A549 (cell line): ENCODE results near the gene PCDHGA10.
"Not testable (repeated sequence)": the region's sequence is repeated elsewhere in the genome, so short reads cannot be mapped to it uniquely, and the experiment has no call there.

Experiments
- EHF ChIP-seq: fragments of 250-450 bp; sonication (Bioruptor Pico); IDR thresholded peaks from 2 replicates; pipeline ENCODE4 v1.5.0; 2020; ENCODE audit warnings: mild to moderate bottlenecking
- EP300 ChIP-seq, 2 experiments: fragments of >200 bp; sonication (Bioruptor Twin); formaldehyde crosslinking; IDR thresholded peaks; 2 replicates in 1 of 2; 3 replicates in 1 of 2; pipeline ENCODE4 v1.6.1; 2016 to 2017
- HOXB5 ChIP-seq: fragments of 250-450 bp; sonication (Bioruptor Pico); IDR thresholded peaks from 2 replicates; pipeline ENCODE4 v1.5.0; 2020; ENCODE audit warnings: mild to moderate bottlenecking, moderate library complexity
- JUN ChIP-seq, 2 experiments: fragments of >200 bp; sonication (Bioruptor Twin); formaldehyde crosslinking; IDR thresholded peaks; 2 replicates in 1 of 2; 3 replicates in 1 of 2; pipeline ENCODE4 v1.6.1; 2016 to 2017
- POLR2A ChIP-seq: IDR thresholded peaks from 2 replicates; pipeline ENCODE4 v1.6.1; 2012; ENCODE audit warnings: mild to moderate bottlenecking, low read length
- TF ChIP-seq, protein P1 (sequence below): fragments of >200 bp; sonication (Bioruptor Twin); formaldehyde crosslinking; IDR thresholded peaks from 3 replicates; pipeline ENCODE4 v1.5.1; 2016
- TF ChIP-seq, protein P2 (sequence below): IDR thresholded peaks from 2 replicates; pipeline ENCODE4 v1.6.1; 2012

DNA sequence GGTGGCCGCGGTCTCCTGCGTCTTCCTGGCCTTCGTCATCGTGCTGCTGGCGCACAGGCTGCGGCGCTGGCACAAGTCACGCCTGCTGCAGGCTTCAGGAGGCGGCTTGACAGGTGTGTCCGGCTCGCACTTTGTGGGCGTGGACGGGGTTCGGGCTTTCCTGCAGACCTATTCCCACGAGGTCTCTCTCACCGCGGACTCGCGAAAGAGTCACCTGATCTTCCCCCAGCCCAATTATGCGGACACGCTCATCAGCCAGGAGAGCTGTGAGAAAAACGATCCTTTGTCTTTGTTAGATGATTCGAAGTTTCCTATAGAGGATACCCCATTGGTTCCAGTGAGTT lies 2.5 kb downstream of the PCDHGA10 start:
- not testable (repeated sequence) for TF ChIP-seq POLR2A; EHF (CRISPR knock-in tag); JUN (IDR thresholded peaks at IDR 0.05); HOXB5; EP300 (IDR thresholded peaks at IDR 0.05)
- TF ChIP-seq, protein P1, sequence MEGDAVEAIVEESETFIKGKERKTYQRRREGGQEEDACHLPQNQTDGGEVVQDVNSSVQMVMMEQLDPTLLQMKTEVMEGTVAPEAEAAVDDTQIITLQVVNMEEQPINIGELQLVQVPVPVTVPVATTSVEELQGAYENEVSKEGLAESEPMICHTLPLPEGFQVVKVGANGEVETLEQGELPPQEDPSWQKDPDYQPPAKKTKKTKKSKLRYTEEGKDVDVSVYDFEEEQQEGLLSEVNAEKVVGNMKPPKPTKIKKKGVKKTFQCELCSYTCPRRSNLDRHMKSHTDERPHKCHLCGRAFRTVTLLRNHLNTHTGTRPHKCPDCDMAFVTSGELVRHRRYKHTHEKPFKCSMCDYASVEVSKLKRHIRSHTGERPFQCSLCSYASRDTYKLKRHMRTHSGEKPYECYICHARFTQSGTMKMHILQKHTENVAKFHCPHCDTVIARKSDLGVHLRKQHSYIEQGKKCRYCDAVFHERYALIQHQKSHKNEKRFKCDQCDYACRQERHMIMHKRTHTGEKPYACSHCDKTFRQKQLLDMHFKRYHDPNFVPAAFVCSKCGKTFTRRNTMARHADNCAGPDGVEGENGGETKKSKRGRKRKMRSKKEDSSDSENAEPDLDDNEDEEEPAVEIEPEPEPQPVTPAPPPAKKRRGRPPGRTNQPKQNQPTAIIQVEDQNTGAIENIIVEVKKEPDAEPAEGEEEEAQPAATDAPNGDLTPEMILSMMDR = not testable (repeated sequence)
- TF ChIP-seq, protein P2, sequence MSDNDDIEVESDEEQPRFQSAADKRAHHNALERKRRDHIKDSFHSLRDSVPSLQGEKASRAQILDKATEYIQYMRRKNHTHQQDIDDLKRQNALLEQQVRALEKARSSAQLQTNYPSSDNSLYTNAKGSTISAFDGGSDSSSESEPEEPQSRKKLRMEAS = not testable (repeated sequence)
